ENCODE data around the gene PLXNC1.
A peak's percentile ranks its signal among the peaks of the same experiment; 100 is the strongest.

Gene PLXNC1

DNA sequence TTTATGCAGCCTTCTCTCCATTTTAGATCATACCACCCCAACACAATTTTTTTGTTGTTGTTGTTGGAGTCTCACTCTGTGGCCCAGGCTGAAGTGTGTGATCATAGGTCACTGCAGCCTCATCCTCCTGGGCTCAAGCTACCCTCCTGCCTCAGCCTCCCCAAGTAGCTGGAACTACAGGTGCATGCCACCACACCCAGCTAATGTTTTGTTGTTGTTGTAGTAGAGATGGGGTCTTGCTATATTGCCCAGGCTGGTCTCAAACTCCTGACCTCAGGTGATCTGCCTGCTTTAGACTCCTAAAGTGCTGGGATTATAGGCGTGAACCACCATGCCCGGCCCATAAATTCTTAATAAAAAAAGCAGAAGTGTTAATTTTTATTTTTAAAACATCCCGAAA is 111.6 kb downstream of the PLXNC1 start:
- H3K27ac Mint-ChIP-seq = no peak overlapping the region
- H3K9me3 Mint-ChIP-seq (ENCODE audit: low read depth) = no peaks in the 10 kb centered on the region
- H3K4me3 Mint-ChIP-seq = no peak overlapping the region
- H3K36me3 Mint-ChIP-seq = peaks cover 11% of the 10 kb centered on the region
- H3K27me3 Mint-ChIP-seq = no peaks in the 10 kb centered on the region
- H3K4me1 Mint-ChIP-seq (ENCODE audit: low read depth) = peaks cover 27% of the 10 kb centered on the region

DNA sequence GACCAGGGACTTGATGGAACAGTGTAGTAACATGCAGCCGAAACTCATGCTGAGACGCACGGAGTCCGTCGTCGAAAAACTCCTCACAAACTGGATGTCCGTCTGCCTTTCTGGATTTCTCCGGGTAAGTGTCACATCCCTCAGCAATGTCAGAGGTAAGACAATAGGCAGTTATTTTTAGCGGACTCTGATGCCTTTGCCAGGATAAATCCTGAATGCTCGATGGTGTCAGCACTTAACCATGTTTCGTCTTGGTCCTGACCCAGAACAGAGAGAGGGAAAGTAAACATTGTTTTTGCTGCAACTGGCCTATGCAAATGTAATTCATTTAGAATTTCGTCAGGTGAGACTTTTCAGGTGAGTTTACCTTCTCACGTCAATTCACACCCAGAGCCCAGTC is 112.3 kb downstream of the PLXNC1 start:
- H3K9me3 Mint-ChIP-seq (ENCODE audit: low read depth) = no peaks in the 10 kb centered on the region
- peaks cover 14% of the 10 kb centered on the region for H3K36me3 Mint-ChIP-seq
- peaks cover 27% of the 10 kb centered on the region for H3K4me1 Mint-ChIP-seq (ENCODE audit: low read depth)
- H3K27ac Mint-ChIP-seq = no peak overlapping the region
- H3K27me3 Mint-ChIP-seq = no peaks in the 10 kb centered on the region
- no peak overlapping the region for H3K4me3 Mint-ChIP-seq

GRCh38 chr12:94261119-94261518 is 112.7 kb downstream of the PLXNC1 start:
- Mint-ChIP-seq H3K4me3 (no peak overlapping the region), H3K27ac (no peak overlapping the region), H3K9me3 (ENCODE audit: low read depth) (no peaks in the 10 kb centered on the region), H3K27me3 (no peaks in the 10 kb centered on the region), H3K36me3 (peaks cover 15% of the 10 kb centered on the region), H3K4me1 (ENCODE audit: low read depth) (peaks cover 30% of the 10 kb centered on the region)

GRCh38 chr12:94261786-94262185 is 113.4 kb downstream of the PLXNC1 start:
- Mint-ChIP-seq H3K4me1 (ENCODE audit: low read depth) (peaks cover 32% of the 10 kb centered on the region), H3K4me3 (peak overlapping the region; percentile 95), H3K9me3 (ENCODE audit: low read depth) (no peaks in the 10 kb centered on the region), H3K27ac (peak overlapping the region; percentile 99), H3K27me3 (no peaks in the 10 kb centered on the region), H3K36me3 (peaks cover 16% of the 10 kb centered on the region)

- H3K27me3 Mint-ChIP-seq = no peaks in the 10 kb centered on the region
- H3K4me1 Mint-ChIP-seq (ENCODE audit: low read depth) = peaks cover 38% of the 10 kb centered on the region
- H3K4me3 Mint-ChIP-seq = peak overlapping the region; percentile 95
- peaks cover 18% of the 10 kb centered on the region for H3K36me3 Mint-ChIP-seq
- H3K9me3 Mint-ChIP-seq (ENCODE audit: low read depth) = no peaks in the 10 kb centered on the region
- H3K27ac Mint-ChIP-seq = peak overlapping the region; percentile 99
These were observed 114.0 kb downstream of the PLXNC1 start for GRCh38 chr12:94262228-94263010.

- peaks cover 45% of the 10 kb centered on the region for H3K4me1 Mint-ChIP-seq (ENCODE audit: low read depth)
- H3K27me3 Mint-ChIP-seq = no peaks in the 10 kb centered on the region
- H3K36me3 Mint-ChIP-seq = peaks cover 22% of the 10 kb centered on the region
These were observed 114.8 kb downstream of the PLXNC1 start for GRCh38 chr12:94263011-94263811.

GRCh38 chr12:94263905-94264561 is 115.7 kb downstream of the PLXNC1 start:
- peak overlapping the region; percentile 99 for H3K27ac Mint-ChIP-seq
- no peaks in the 10 kb centered on the region for H3K9me3 Mint-ChIP-seq (ENCODE audit: low read depth)
- H3K36me3 Mint-ChIP-seq = peaks cover 23% of the 10 kb centered on the region
- peak overlapping the region; percentile 95 for H3K4me3 Mint-ChIP-seq
- H3K27me3 Mint-ChIP-seq = no peaks in the 10 kb centered on the region
- H3K4me1 Mint-ChIP-seq (ENCODE audit: low read depth) = peaks cover 50% of the 10 kb centered on the region

More at GRCh38 chr12:94263011-94263811, 114.8 kb downstream of the PLXNC1 start:
- Mint-ChIP-seq H3K9me3 (ENCODE audit: low read depth) (no peaks in the 10 kb centered on the region), H3K27ac (peak overlapping the region; percentile 99), H3K4me3 (peak overlapping the region; percentile 95)

- H3K27ac Mint-ChIP-seq = no peak overlapping the region
- no peak overlapping the region for H3K4me3 Mint-ChIP-seq
- no peaks in the 10 kb centered on the region for H3K9me3 Mint-ChIP-seq (ENCODE audit: low read depth)
- H3K27me3 Mint-ChIP-seq = no peaks in the 10 kb centered on the region
- peaks cover 23% of the 10 kb centered on the region for H3K36me3 Mint-ChIP-seq
- peaks cover 59% of the 10 kb centered on the region for H3K4me1 Mint-ChIP-seq (ENCODE audit: low read depth)
These were observed 116.5 kb downstream of the PLXNC1 start for GRCh38 chr12:94264736-94265485.

- Mint-ChIP-seq H3K36me3 (peaks cover 23% of the 10 kb centered on the region), H3K4me3 (no peak overlapping the region), H3K27ac (no peak overlapping the region)
These were observed 117.2 kb downstream of the PLXNC1 start for GRCh38 chr12:94265539-94265938.

GRCh38 chr12:94265966-94266745 is 117.8 kb downstream of the PLXNC1 start:
- H3K27ac Mint-ChIP-seq = peak overlapping the region; percentile 59
- no peak overlapping the region for H3K4me3 Mint-ChIP-seq
- H3K27me3 Mint-ChIP-seq = no peaks in the 10 kb centered on the region
- peaks cover 20% of the 10 kb centered on the region for H3K36me3 Mint-ChIP-seq
- peaks cover 66% of the 10 kb centered on the region for H3K4me1 Mint-ChIP-seq (ENCODE audit: low read depth)
- H3K9me3 Mint-ChIP-seq (ENCODE audit: low read depth) = no peaks in the 10 kb centered on the region

More at GRCh38 chr12:94265539-94265938, 117.2 kb downstream of the PLXNC1 start:
- no peaks in the 10 kb centered on the region for H3K9me3 Mint-ChIP-seq (ENCODE audit: low read depth)
- no peaks in the 10 kb centered on the region for H3K27me3 Mint-ChIP-seq
- H3K4me1 Mint-ChIP-seq (ENCODE audit: low read depth) = peaks cover 66% of the 10 kb centered on the region

GRCh38 chr12:94266796-94267536 is 118.6 kb downstream of the PLXNC1 start:
- H3K4me1 Mint-ChIP-seq (ENCODE audit: low read depth) = peaks cover 71% of the 10 kb centered on the region
- no peak overlapping the region for H3K27ac Mint-ChIP-seq

GRCh38 chr12:94267537-94267872 is 119.1 kb downstream of the PLXNC1 start:
- Mint-ChIP-seq H3K27ac (no peak overlapping the region), H3K27me3 (no peaks in the 10 kb centered on the region), H3K4me3 (no peak overlapping the region), H3K9me3 (ENCODE audit: low read depth) (no peaks in the 10 kb centered on the region), H3K4me1 (ENCODE audit: low read depth) (peaks cover 68% of the 10 kb centered on the region), H3K36me3 (peaks cover 28% of the 10 kb centered on the region)

More at GRCh38 chr12:94266796-94267536, 118.6 kb downstream of the PLXNC1 start:
- H3K27me3 Mint-ChIP-seq = no peaks in the 10 kb centered on the region
- H3K36me3 Mint-ChIP-seq = peaks cover 25% of the 10 kb centered on the region
- H3K4me3 Mint-ChIP-seq = no peak overlapping the region
- no peaks in the 10 kb centered on the region for H3K9me3 Mint-ChIP-seq (ENCODE audit: low read depth)

- no peaks in the 10 kb centered on the region for H3K9me3 Mint-ChIP-seq (ENCODE audit: low read depth)
- H3K4me3 Mint-ChIP-seq = no peak overlapping the region
- H3K27me3 Mint-ChIP-seq = no peaks in the 10 kb centered on the region
- H3K27ac Mint-ChIP-seq = no peak overlapping the region
- H3K36me3 Mint-ChIP-seq = peaks cover 28% of the 10 kb centered on the region
- H3K4me1 Mint-ChIP-seq (ENCODE audit: low read depth) = peaks cover 63% of the 10 kb centered on the region
These were observed 119.6 kb downstream of the PLXNC1 start for GRCh38 chr12:94267921-94268471.

Measured in activated naive CD8-positive, alpha-beta T cell (primary cell).